ENCODE data around the gene SMS.

GRCh38 chrX:21944136-21944615 lies 3.7 kb downstream of the SMS start:
- TF ChIP-seq CTCF (conservative IDR thresholded peaks at IDR 0.05; ENCODE audit: low read length) (no peak), EZH2phosphoT487 (IDR thresholded peaks at IDR 0.05; ENCODE audit: borderline replicate concordance, low read depth, low read length) (no peak)

All from OCI-LY7 (cell line).